Esophagus (tissue), 2 donors: ENCODE measurements around the gene SIGLEC11. TPM values are rescaled to one million over a fixed set of nuclear protein-coding genes. Genes with fewer than 3 reads are reported as not detected.

ENCODE experiments used
- H3K27ac ChIP-seq, 2 donors: one replicate each; pipeline ENCODE4 v1.5.1; 2013; ENCODE audit warnings: low read depth in 2 of 2, mild to moderate bottlenecking in 2 of 2, inconsistent platforms in 1 of 2, low read length in 1 of 2, moderate library complexity in 1 of 2
- H3K27me3 ChIP-seq, 2 donors: one replicate each; pipeline ENCODE4 v1.6.1; 2013; ENCODE audit warnings: low read length in 2 of 2, control low read depth in 1 of 2, mild to moderate bottlenecking in 1 of 2; ENCODE audit not compliant: insufficient read depth in 2 of 2, control insufficient read depth in 1 of 2
- H3K36me3 ChIP-seq, 2 donors: one replicate each; pipeline ENCODE4 v1.6.1; 2013; ENCODE audit warnings: low read length in 1 of 2; ENCODE audit not compliant: control insufficient read depth in 2 of 2, insufficient read depth in 2 of 2
- H3K4me1 ChIP-seq, 2 donors: one replicate each; pipeline ENCODE4 v1.6.1; 2013; ENCODE audit warnings: low read length in 1 of 2; ENCODE audit not compliant: control insufficient read depth in 2 of 2, insufficient read depth in 2 of 2
- H3K4me3 ChIP-seq, 2 donors: one replicate each; pipeline ENCODE4 v1.5.1; 2013; ENCODE audit warnings: low read length in 2 of 2, mild to moderate bottlenecking in 2 of 2, low read depth in 1 of 2, moderate library complexity in 1 of 2
- H3K9me3 ChIP-seq, 2 donors: one replicate each; pipeline ENCODE4 v1.6.1; 2013; ENCODE audit warnings: mild to moderate bottlenecking in 2 of 2, low read depth in 1 of 2, low read length in 1 of 2, moderate library complexity in 1 of 2; ENCODE audit not compliant: control insufficient read depth in 2 of 2, insufficient read depth in 1 of 2
- WGBS, 2 donors: extraction: QIAGEN DNeasy Blood & Tissue Kit; methylation state at CpG; one replicate each; pipeline ENCODE4 v1.1.7; 2013; 5-methylcytosine and 5-hydroxymethylcytosine counted together
- polyA plus RNA-seq, 2 donors: library from polyadenylated mRNA; stranded (reverse); fragments of 200-250 nt; gene quantifications; one replicate each; pipeline ENCODE4 v1.2.3, GENCODE V29; 2013
- donor health status: healthy with polysubstance abuse.
- donor health status: Bipolar disorder and iron deficiency.

Gene SIGLEC11
- polyA plus RNA-seq, 2 donors: 0.11 to 0.16 TPM

DNA sequence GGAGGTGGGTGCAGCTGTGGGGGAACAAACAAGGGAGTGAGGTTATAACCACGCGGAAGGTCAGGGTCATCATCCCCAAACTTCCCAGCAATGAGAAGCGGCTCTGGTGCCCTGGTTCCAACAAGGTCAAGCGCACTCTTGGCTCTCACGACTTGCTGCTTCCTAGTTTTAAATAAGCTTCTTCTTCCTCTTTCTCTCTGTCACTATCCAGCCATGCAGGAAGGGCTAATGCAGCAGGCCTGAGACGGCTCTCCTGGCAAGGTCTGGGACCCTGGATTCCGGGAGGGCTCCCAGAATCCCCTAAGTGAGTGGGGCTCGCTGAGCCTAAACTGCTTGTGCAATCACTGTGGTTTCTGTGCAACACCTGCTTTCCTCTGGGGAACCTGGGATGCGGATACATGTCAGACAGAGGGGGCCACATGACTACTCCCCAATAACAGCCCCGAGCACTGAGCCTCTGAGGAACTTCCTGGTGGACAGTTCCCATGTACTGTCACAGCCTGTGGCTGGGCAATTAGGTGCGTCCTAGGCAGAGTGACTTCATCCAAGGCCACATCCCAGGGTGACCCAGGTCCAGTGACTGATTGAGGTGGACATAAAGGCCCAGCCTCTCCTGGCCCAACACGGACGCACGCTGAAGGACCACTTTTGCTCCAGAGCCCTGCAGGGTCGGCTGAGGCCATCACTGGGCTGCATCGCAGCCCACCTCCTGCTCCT lies 40.0 kb upstream of the SIGLEC11 start:
- H3K27ac ChIP-seq: no peak overlapping the region
- H3K4me1 ChIP-seq: peaks cover 0 to 3% of the 10 kb centered on the region in 2 donors
- peaks cover 25 to 58% of the 10 kb centered on the region in 2 donors for H3K36me3 ChIP-seq
- no peaks in the 10 kb centered on the region for H3K9me3 ChIP-seq
- no peak overlapping the region for H3K4me3 ChIP-seq
- no peaks in the 10 kb centered on the region for H3K27me3 ChIP-seq
- 85 to 89% methylated on average over 15 to 16 of the region's 16 CpGs for WGBS, 2 donors

DNA sequence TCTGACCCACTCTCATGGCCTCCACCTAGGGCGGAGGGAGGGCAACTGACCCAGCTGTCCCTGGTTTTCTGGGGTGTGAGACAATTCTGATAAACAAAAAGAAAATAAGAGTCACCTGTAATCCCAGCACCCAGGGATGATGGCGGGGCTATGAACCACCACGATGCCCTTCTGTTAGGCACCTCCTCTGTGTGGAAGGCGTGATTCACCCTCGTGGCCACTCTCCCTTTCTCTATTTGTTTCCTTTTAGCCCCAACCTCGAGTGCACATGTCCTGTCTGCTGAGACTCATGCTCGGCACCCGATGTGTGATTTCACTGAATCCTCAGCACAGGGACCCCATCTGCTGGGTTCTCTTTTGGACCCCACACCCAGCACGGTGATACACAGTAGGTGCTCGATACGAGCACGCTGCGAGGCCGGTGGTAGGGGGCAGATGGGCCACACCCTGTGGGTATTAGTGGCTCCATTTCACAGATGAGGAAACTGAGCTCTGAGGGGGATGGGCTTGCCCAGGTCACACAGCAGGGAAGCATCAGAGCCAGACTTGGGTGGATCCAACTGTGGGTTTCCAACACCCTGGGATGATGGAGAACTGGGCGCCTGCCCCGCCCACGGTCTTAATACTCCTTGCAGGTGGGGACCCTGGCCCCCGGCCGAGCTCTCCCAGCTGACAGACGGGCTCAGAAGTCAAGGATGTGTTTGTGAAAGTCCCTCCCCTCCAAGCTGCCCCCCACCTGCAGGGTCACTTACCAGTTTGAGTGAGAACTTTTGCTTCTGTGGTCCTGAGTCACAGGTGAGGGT lies 39.3 kb upstream of the SIGLEC11 start:
- no peak overlapping the region for H3K27ac ChIP-seq
- WGBS, 2 donors: 92% methylated on average over 20 of the region's 20 CpGs
- H3K9me3 ChIP-seq: peaks cover 0 to under 1% of the 10 kb centered on the region in 2 donors
- peaks cover 21 to 57% of the 10 kb centered on the region in 2 donors for H3K36me3 ChIP-seq
- H3K4me1 ChIP-seq: peaks cover 0 to 3% of the 10 kb centered on the region in 2 donors
- no peak overlapping the region for H3K4me3 ChIP-seq
- no peaks in the 10 kb centered on the region for H3K27me3 ChIP-seq

DNA sequence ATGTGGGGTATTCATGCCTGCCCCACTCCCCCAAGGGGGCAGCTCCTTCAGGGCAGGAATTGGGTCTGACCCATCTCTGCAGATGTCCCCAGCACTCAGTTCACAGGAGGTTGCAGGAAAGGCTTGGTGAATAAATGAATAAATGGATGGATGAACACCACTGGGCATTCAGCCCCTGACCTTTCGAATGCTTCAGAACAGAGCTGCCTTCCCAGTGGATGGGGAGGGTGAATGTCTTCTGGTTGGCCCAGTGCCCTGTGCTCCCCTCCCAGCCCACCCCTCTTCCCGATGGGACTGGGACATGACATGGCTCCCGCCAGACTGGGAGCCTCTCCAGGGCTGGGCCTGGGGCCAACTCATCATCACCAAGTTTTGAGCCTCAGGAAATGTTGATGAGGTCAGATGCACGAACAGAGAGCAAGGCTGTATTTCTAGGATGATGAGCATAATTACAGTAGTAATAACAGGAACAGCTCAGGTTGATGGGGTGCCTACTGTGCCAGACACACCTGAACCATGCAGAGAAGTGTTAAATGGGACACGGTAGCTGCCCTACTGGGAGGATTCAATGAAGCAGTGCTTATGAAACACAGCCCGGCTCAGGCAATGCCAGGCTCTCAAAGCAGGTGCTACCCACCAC lies 38.5 kb upstream of the SIGLEC11 start:
- peaks cover 27 to 59% of the 10 kb centered on the region in 2 donors for H3K36me3 ChIP-seq
- no peak overlapping the region for H3K4me3 ChIP-seq
- H3K4me1 ChIP-seq: peaks cover 0 to 3% of the 10 kb centered on the region in 2 donors
- H3K9me3 ChIP-seq: peaks cover 0 to 2% of the 10 kb centered on the region in 2 donors
- no peak overlapping the region for H3K27ac ChIP-seq
- H3K27me3 ChIP-seq: no peaks in the 10 kb centered on the region
- WGBS, 2 donors: 64 to 66% methylated on average over 6 of the region's 6 CpGs

DNA sequence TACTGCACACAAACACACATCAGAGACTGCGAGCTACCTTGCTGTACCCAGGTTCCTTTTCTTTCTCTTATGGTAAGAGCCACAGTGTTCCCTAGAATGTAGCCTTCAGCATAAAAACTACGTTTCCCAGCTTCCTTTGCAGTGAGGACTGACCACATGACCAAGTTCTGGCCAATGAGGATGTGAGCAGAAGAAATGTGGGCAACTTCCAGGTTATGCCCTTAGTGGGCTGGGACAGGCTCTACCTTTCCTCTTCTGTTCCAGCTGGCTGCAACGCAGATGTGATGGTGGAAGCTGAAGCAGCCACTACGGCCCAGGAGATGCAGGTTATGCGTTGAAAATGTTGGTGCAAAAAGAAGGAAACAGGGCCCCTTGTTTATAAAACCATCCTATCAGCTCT lies 36.7 kb upstream of the SIGLEC11 start:
- Histone ChIP-seq H3K36me3 (peaks cover 29 to 62% of the 10 kb centered on the region in 2 donors), H3K27ac (no peak overlapping the region), H3K4me3 (no peak overlapping the region), H3K9me3 (peaks cover 0 to 2% of the 10 kb centered on the region in 2 donors), H3K27me3 (no peaks in the 10 kb centered on the region), H3K4me1 (no peaks in the 10 kb centered on the region)
- WGBS, 2 donors: 78 to 80% methylated on average over 5 of the region's 5 CpGs

DNA sequence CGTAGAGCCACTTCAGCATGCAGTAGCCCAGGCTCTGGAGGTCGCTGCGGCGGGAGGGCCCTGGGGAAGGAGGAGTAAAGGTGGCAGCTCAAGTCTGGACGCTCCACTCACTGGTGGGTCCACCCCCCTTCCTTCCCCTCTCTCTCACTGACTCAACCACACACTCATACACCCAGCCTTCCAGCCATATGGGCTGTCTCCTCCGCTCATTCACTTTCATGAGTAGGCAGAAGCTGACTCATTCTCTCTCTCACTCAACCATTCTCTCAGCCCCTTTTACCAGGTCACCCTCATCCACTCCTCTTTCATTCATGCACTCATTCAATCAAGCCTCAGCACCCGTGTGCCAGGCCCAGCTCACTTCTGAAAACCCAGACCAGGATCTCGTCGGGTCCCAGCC lies 27.5 kb upstream of the SIGLEC11 start:
- Histone ChIP-seq H3K27me3 (no peaks in the 10 kb centered on the region), H3K36me3 (peaks cover 31 to 43% of the 10 kb centered on the region in 2 donors), H3K9me3 (no peaks in the 10 kb centered on the region), H3K27ac (no peak overlapping the region), H3K4me1 (no peaks in the 10 kb centered on the region), H3K4me3 (no peak overlapping the region)
- 89 to 91% methylated on average over 9 of the region's 9 CpGs for WGBS, 2 donors

DNA sequence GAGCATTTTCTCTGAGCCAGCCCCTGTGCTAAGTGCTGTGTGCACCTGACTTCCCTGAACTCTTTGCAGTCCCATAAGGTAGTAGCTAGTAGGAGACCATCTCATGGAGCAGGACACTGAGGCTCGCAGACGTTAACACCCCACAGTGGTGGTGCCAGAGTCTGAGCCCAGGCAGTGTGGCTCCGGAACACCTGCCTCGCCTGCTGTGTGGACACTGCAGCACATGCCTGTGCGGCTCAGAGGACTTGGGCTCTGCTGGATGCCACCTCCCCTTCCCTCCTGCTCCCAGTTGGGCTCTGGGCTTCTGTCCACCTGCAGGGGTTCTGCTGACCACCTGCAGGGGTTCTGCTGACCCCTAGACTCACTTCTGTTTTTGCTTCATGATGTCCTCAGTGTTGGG lies 27.0 kb upstream of the SIGLEC11 start:
- peaks cover 31 to 42% of the 10 kb centered on the region in 2 donors for H3K36me3 ChIP-seq
- WGBS, 2 donors: 96 to 98% methylated on average over 5 of the region's 5 CpGs

DNA sequence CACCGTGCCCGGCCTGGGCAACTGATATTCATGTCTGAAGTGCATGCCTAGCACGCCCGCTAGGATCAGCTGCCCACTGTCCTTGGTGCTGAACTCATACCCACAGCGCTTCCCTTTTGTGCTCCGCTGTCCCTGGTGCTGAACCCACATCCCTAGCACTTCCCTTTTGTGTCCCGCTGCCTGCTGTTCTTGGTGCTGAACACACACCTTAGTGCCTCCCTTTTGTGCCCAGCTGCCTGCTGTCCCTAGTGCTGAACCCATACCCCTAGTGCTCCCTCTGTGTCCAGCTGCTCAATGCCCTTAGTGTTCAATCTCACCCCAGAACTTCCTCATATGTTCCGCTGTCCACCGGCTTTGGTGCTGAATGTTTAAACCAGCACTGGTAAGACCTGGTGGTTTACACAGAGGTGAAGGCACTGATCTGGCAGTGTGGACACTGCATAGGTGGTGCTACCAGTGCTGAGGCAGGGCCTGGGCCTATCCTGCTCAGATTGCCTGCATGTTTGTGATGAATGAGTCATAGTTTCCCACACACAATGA lies 26.3 kb upstream of the SIGLEC11 start:
- 18 to 20% methylated on average over 9 of the region's 9 CpGs for WGBS, 2 donors
- peaks cover 26 to 38% of the 10 kb centered on the region in 2 donors for H3K36me3 ChIP-seq
- H3K27ac ChIP-seq: no peak overlapping the region
- no peaks in the 10 kb centered on the region for H3K27me3 ChIP-seq
- no peaks in the 10 kb centered on the region for H3K4me1 ChIP-seq
- no peaks in the 10 kb centered on the region for H3K9me3 ChIP-seq
- H3K4me3 ChIP-seq: no peak overlapping the region

More for the DNA sequence above, 27.0 kb upstream of the SIGLEC11 start:
- Histone ChIP-seq H3K27me3 (no peaks in the 10 kb centered on the region), H3K4me1 (no peaks in the 10 kb centered on the region), H3K4me3 (no peak overlapping the region), H3K27ac (no peak overlapping the region), H3K9me3 (no peaks in the 10 kb centered on the region)

DNA sequence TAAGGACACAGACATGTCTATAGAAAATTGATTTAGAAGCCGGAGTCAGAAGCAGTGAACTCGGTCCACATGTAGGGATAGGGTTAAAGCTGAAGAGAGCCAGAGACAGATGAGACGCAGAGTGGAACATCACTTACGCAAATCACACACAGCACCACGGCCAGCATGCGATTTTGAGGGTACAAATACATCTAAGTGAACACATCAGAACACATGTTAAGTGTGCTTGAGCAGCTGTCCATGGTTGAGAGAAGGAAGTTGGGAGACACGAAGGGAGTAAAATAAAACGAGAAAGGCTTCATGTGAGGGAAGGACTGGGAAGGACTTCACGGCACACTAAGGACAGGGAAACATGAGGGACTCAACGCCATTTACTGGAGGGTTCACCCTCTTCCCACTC lies 25.4 kb upstream of the SIGLEC11 start:
- no peaks in the 10 kb centered on the region for H3K9me3 ChIP-seq
- H3K27me3 ChIP-seq: no peaks in the 10 kb centered on the region
- 94 to 97% methylated on average over 10 of the region's 10 CpGs for WGBS, 2 donors
- H3K4me1 ChIP-seq: no peaks in the 10 kb centered on the region
- H3K36me3 ChIP-seq: peaks cover 23 to 43% of the 10 kb centered on the region in 2 donors
- no peak overlapping the region for H3K27ac ChIP-seq
- H3K4me3 ChIP-seq: no peak overlapping the region

DNA sequence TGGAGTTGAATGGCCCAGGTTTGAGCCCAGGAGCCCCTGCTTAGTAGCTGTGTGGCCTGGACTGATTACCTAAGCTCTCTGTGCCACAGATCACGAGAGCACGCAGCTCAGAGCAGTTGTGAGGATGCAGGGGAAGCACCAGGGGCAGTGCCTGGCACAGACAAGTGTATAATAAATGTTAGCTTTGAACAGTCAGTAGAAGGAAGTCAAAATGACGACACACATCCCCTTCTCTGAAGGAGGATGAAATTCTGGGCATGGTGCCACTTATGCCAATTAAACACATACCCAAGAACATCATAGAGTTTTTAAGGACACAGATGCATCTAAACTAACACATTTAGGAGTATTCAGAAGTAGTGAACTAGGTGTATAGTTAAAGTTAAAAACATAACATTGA lies 24.9 kb upstream of the SIGLEC11 start:
- Histone ChIP-seq H3K27me3 (no peaks in the 10 kb centered on the region), H3K36me3 (peaks cover 18 to 41% of the 10 kb centered on the region in 2 donors), H3K4me1 (no peaks in the 10 kb centered on the region), H3K27ac (no peak overlapping the region), H3K9me3 (no peaks in the 10 kb centered on the region), H3K4me3 (no peak overlapping the region)
- 79 to 80% methylated on average over 3 of the region's 3 CpGs for WGBS, 2 donors
